Activated CD4-positive, alpha-beta T cell treated with anti-CD3 and anti-CD28 coated beads, Interleukin-2, amount 10 ng/mL, durations not matched to agents 24 days and 14 days (primary cell): ENCODE results near the gene ZNF296. TPM values are rescaled to one million over a fixed set of nuclear protein-coding genes. Genes with fewer than 3 reads are reported as not detected.
"Not testable (repeated sequence)": the region's sequence is repeated elsewhere in the genome, so short reads cannot be mapped to it uniquely, and the experiment has no call there.

Experiments
- DNase-seq: peaks from one replicate; pipeline ENCODE4 v3.0.0; 2022
- H3K27ac Mint-ChIP-seq: one replicate; pipeline ENCODE4 v1.8.0; 2022; ENCODE audit warnings: mild to moderate bottlenecking, mixed read lengths
- H3K27me3 Mint-ChIP-seq: one replicate; pipeline ENCODE4 v1.8.0; 2022; ENCODE audit warnings: mixed read lengths
- H3K36me3 Mint-ChIP-seq: one replicate; pipeline ENCODE4 v1.8.0; 2022; ENCODE audit warnings: low read depth, mild to moderate bottlenecking, mixed read lengths
- H3K4me1 Mint-ChIP-seq: one replicate; pipeline ENCODE4 v1.8.0; 2021; ENCODE audit warnings: mixed read lengths
- H3K4me3 Mint-ChIP-seq: one replicate; pipeline ENCODE4 v1.8.0; 2022; ENCODE audit warnings: mild to moderate bottlenecking, moderate library complexity, mixed read lengths
- H3K9me3 Mint-ChIP-seq: one replicate; pipeline ENCODE4 v1.8.0; 2021; ENCODE audit warnings: mixed read lengths
- intact Hi-C: fragments of 100-400 bp; cut with micrococcal nuclease; formaldehyde crosslinking; loops from one replicate; pipeline ENCODE4 v1.15.1; 2023
- total RNA-seq: library from RNA; stranded (reverse); gene quantifications from 2 replicates; pipeline ENCODE4 v1.2.3, GENCODE V29; 2022

ZNF296 gene
- total RNA-seq = 4.7 and 5.3 TPM in 2 replicates

GRCh38 chr19:45076029-45076850 is at the start of gene ZNF296:
Gene ZNF296, minus strand, starts transcription at chr19:45076478. Its CDS starts 105 bp downstream, at chr19:45076373.
- Mint-ChIP-seq H3K27ac (peak within 1 kb of the TSS; percentile 80), H3K4me1 (peaks cover 24% of the 10 kb centered on the region), H3K9me3 (no peaks in the 10 kb centered on the region), H3K27me3 (no peaks in the 10 kb centered on the region), H3K36me3 (peaks cover 7% of the 10 kb centered on the region), H3K4me3 (peak within 1 kb of the TSS; percentile 86)
- peak; percentile 95 for DNase-seq
- intact Hi-C loops = loop anchor here (5.0 kb wide), 2 partner anchors 74 to 1309 kb away; partner anchors contain the start of gene RELB

GRCh38 chr19:45125360-45125759 is 49.1 kb upstream of the ZNF296 start:
- Mint-ChIP-seq H3K36me3 (no peaks in the 10 kb centered on the region), H3K4me3 (no peak overlapping the region), H3K4me1 (peaks cover 23% of the 10 kb centered on the region), H3K9me3 (no peaks in the 10 kb centered on the region), H3K27ac (no peak overlapping the region), H3K27me3 (no peaks in the 10 kb centered on the region)
- intact Hi-C loops = no loop called here
- no peak for DNase-seq

- H3K36me3 Mint-ChIP-seq = no peaks in the 10 kb centered on the region
- intact Hi-C loops = no loop called here
- DNase-seq = no peak
- H3K27me3 Mint-ChIP-seq = no peaks in the 10 kb centered on the region
- H3K4me3 Mint-ChIP-seq = no peak overlapping the region
- H3K9me3 Mint-ChIP-seq = no peaks in the 10 kb centered on the region
- peaks cover 28% of the 10 kb centered on the region for H3K4me1 Mint-ChIP-seq
- H3K27ac Mint-ChIP-seq = no peak overlapping the region
These were observed 47.7 kb upstream of the ZNF296 start for GRCh38 chr19:45124021-45124420.

- Mint-ChIP-seq H3K4me1 (peaks cover 34% of the 10 kb centered on the region), H3K27me3 (no peaks in the 10 kb centered on the region), H3K27ac (no peak overlapping the region), H3K4me3 (no peak overlapping the region), H3K36me3 (no peaks in the 10 kb centered on the region), H3K9me3 (no peaks in the 10 kb centered on the region)
- intact Hi-C loops = no loop called here
- DNase-seq = no peak
These were observed 47.2 kb upstream of the ZNF296 start for GRCh38 chr19:45123440-45123850.

- no peak overlapping the region for H3K4me3 Mint-ChIP-seq
- no peak for DNase-seq
- H3K9me3 Mint-ChIP-seq = no peaks in the 10 kb centered on the region
- H3K36me3 Mint-ChIP-seq = no peaks in the 10 kb centered on the region
- H3K4me1 Mint-ChIP-seq = peaks cover 40% of the 10 kb centered on the region
- H3K27me3 Mint-ChIP-seq = no peaks in the 10 kb centered on the region
- H3K27ac Mint-ChIP-seq = no peak overlapping the region
- intact Hi-C loops = no loop called here
These were observed 46.6 kb upstream of the ZNF296 start for GRCh38 chr19:45122832-45123231.

- no peaks in the 10 kb centered on the region for H3K9me3 Mint-ChIP-seq
- no peak overlapping the region for H3K4me3 Mint-ChIP-seq
- H3K4me1 Mint-ChIP-seq = peaks cover 44% of the 10 kb centered on the region
- intact Hi-C loops = no loop called here
- no peak overlapping the region for H3K27ac Mint-ChIP-seq
- H3K27me3 Mint-ChIP-seq = no peaks in the 10 kb centered on the region
- DNase-seq = no peak
- no peaks in the 10 kb centered on the region for H3K36me3 Mint-ChIP-seq
These were observed 45.6 kb upstream of the ZNF296 start for GRCh38 chr19:45121827-45122345.

- Mint-ChIP-seq H3K4me1 (peaks cover 49% of the 10 kb centered on the region), H3K27me3 (no peaks in the 10 kb centered on the region)
These were observed 43.3 kb upstream of the ZNF296 start for GRCh38 chr19:45119582-45119981.

GRCh38 chr19:45118591-45119355 is 42.5 kb upstream of the ZNF296 start:
- peak overlapping the region; percentile 49 for H3K27ac Mint-ChIP-seq
- H3K4me3 Mint-ChIP-seq = peak overlapping the region; percentile 54
- intact Hi-C loops = loop anchor here (5.0 kb wide), 1 partner anchor 44 kb away; the partner anchor contains the start of gene NKPD1
- not testable (repeated sequence) for DNase-seq, H3K27me3 Mint-ChIP-seq, H3K9me3 Mint-ChIP-seq, H3K36me3 Mint-ChIP-seq
- peaks cover 49% of the 10 kb centered on the region for H3K4me1 Mint-ChIP-seq

More at GRCh38 chr19:45119582-45119981, 43.3 kb upstream of the ZNF296 start:
- intact Hi-C loops = loop anchor here (5.0 kb wide), 1 partner anchor 43 kb away; the partner anchor contains the start of gene NKPD1
- no peaks in the 10 kb centered on the region for H3K9me3 Mint-ChIP-seq
- no peak overlapping the region for H3K27ac Mint-ChIP-seq
- H3K36me3 Mint-ChIP-seq = no peaks in the 10 kb centered on the region
- no peak overlapping the region for H3K4me3 Mint-ChIP-seq
- DNase-seq = no peak

GRCh38 chr19:45118106-45118505 is 41.8 kb upstream of the ZNF296 start:
- no peak overlapping the region for H3K4me3 Mint-ChIP-seq
- H3K9me3 Mint-ChIP-seq = no peaks in the 10 kb centered on the region
- DNase-seq = no peak
- intact Hi-C loops = loop anchor here (5.0 kb wide), 1 partner anchor 44 kb away; the partner anchor contains the start of gene NKPD1
- H3K27me3 Mint-ChIP-seq = no peaks in the 10 kb centered on the region
- H3K36me3 Mint-ChIP-seq = no peaks in the 10 kb centered on the region
- H3K27ac Mint-ChIP-seq = peak overlapping the region; percentile 58
- peaks cover 49% of the 10 kb centered on the region for H3K4me1 Mint-ChIP-seq

GRCh38 chr19:45117671-45118070 is 41.4 kb upstream of the ZNF296 start:
- Mint-ChIP-seq H3K4me3 (no peak overlapping the region), H3K27ac (peak overlapping the region; percentile 58), H3K36me3 (no peaks in the 10 kb centered on the region), H3K4me1 (peaks cover 49% of the 10 kb centered on the region), H3K27me3 (no peaks in the 10 kb centered on the region), H3K9me3 (no peaks in the 10 kb centered on the region)
- intact Hi-C loops = loop anchor here (2.0 to 5.0 kb wide), 2 partner anchors 39 to 45 kb away; partner anchors contain the start of genes GEMIN7 and NKPD1
- DNase-seq = no peak

GRCh38 chr19:45117167-45117594 is 40.9 kb upstream of the ZNF296 start:
- intact Hi-C loops = loop anchor here (2.0 to 5.0 kb wide), 2 partner anchors 38 to 45 kb away; partner anchors contain the start of genes GEMIN7 and NKPD1
- no peaks in the 10 kb centered on the region for H3K36me3 Mint-ChIP-seq
- H3K4me3 Mint-ChIP-seq = peak overlapping the region; percentile 25
- peak; percentile 82 for DNase-seq
- H3K27me3 Mint-ChIP-seq = no peaks in the 10 kb centered on the region
- H3K9me3 Mint-ChIP-seq = no peaks in the 10 kb centered on the region
- H3K27ac Mint-ChIP-seq = peak overlapping the region; percentile 52
- H3K4me1 Mint-ChIP-seq = peaks cover 46% of the 10 kb centered on the region

- Mint-ChIP-seq H3K27me3 (no peaks in the 10 kb centered on the region), H3K36me3 (no peaks in the 10 kb centered on the region), H3K4me3 (peak overlapping the region; percentile 51), H3K9me3 (no peaks in the 10 kb centered on the region), H3K27ac (no peak overlapping the region), H3K4me1 (peaks cover 34% of the 10 kb centered on the region)
- no peak for DNase-seq
- intact Hi-C loops = loop anchor here (2.0 to 5.0 kb wide), 2 partner anchors 37 to 46 kb away; partner anchors contain the start of genes GEMIN7 and NKPD1
These were observed 39.7 kb upstream of the ZNF296 start for GRCh38 chr19:45115809-45116615.

GRCh38 chr19:45114116-45114515 is 37.8 kb upstream of the ZNF296 start:
- H3K4me1 Mint-ChIP-seq = peaks cover 27% of the 10 kb centered on the region
- H3K9me3 Mint-ChIP-seq = no peaks in the 10 kb centered on the region
- H3K4me3 Mint-ChIP-seq = no peak overlapping the region
- H3K27ac Mint-ChIP-seq = no peak overlapping the region
- H3K27me3 Mint-ChIP-seq = no peaks in the 10 kb centered on the region
- H3K36me3 Mint-ChIP-seq = no peaks in the 10 kb centered on the region
- no peak for DNase-seq
- intact Hi-C loops = no loop called here
